GM23338 (cell line): ENCODE results near the gene LRIT2. TPM values are rescaled to one million over a fixed set of nuclear protein-coding genes. Genes with fewer than 3 reads are reported as not detected.
A peak's percentile ranks its signal among the peaks of the same experiment; 100 is the strongest.

Source experiments
- ATAC-seq: fragments of 200-7000 bp; cut with Tn5 transposase; 3 replicates; pipeline ENCODE4 v1.9.1; 2020
- DNase-seq: peaks from one replicate; pipeline ENCODE4 v3.0.0-alpha.2; 2015; ENCODE audit warnings: low spot score
- H2AFZ ChIP-seq: fragments of 200-600 bp; sonication (generic); 2 replicates; pipeline ENCODE4 v1.8.0; 2016; ENCODE audit warnings: antibody characterized with exemption, mild to moderate bottlenecking, moderate library complexity
- H3F3A ChIP-seq: fragments of 200-600 bp; sonication (generic); replicated peaks from 2 replicates; pipeline ENCODE4 v1.8.0; 2017; ENCODE audit warnings: antibody characterized with exemption, mixed run types, low read depth
- H3K27ac ChIP-seq: fragments of 200-600 bp; sonication (generic); 2 replicates; pipeline ENCODE4 v1.6.1; 2016; ENCODE audit warnings: low read depth
- H3K27me3 ChIP-seq: fragments of 200-600 bp; sonication (generic); 2 replicates; pipeline ENCODE4 v1.8.0; 2016; ENCODE audit warnings: mild to moderate bottlenecking, mixed run types, moderate library complexity; ENCODE audit not compliant: insufficient read depth
- H3K36me3 ChIP-seq: fragments of 200-600 bp; sonication (generic); 2 replicates; pipeline ENCODE4 v1.8.0; 2016; ENCODE audit warnings: mild to moderate bottlenecking; ENCODE audit not compliant: insufficient read depth
- H3K4me1 ChIP-seq: fragments of 200-600 bp; sonication (generic); 2 replicates; pipeline ENCODE4 v1.8.0; 2016; ENCODE audit warnings: mild to moderate bottlenecking, moderate library complexity; ENCODE audit not compliant: insufficient read depth
- H3K4me2 ChIP-seq: fragments of 200-600 bp; sonication (generic); 2 replicates; pipeline ENCODE4 v1.7.1; 2017; ENCODE audit warnings: mixed run types
- H3K4me3 ChIP-seq: fragments of 200-600 bp; sonication (generic); 2 replicates; pipeline ENCODE4 v1.6.1; 2016; ENCODE audit warnings: mixed run types
- H3K79me2 ChIP-seq: fragments of 200-600 bp; sonication (generic); replicated peaks from 2 replicates; pipeline ENCODE4 v1.8.0; 2017; ENCODE audit warnings: mild to moderate bottlenecking; ENCODE audit not compliant: insufficient read depth
- H3K9me2 ChIP-seq: fragments of 200-600 bp; sonication (generic); 2 replicates; pipeline ENCODE4 v1.8.0; 2017; ENCODE audit not compliant: insufficient read depth
- H4K20me1 ChIP-seq: fragments of 200-600 bp; sonication (generic); replicated peaks from 2 replicates; pipeline ENCODE4 v1.8.0; 2017; ENCODE audit warnings: mild to moderate bottlenecking; ENCODE audit not compliant: insufficient read depth
- H3K27ac Mint-ChIP-seq: 2 replicates; pipeline ENCODE4 v1.8.0; 2020; ENCODE audit warnings: inconsistent platforms, mild to moderate bottlenecking, moderate library complexity, mixed read lengths
- H3K27me3 Mint-ChIP-seq: 3 replicates; pipeline ENCODE4 v1.8.0; 2022; ENCODE audit warnings: low read depth, mild to moderate bottlenecking, moderate library complexity, mixed read lengths, inconsistent platforms; ENCODE audit not compliant: insufficient read depth, poor library complexity
- H3K36me3 Mint-ChIP-seq: 3 replicates; pipeline ENCODE4 v1.8.0; 2021; ENCODE audit warnings: low read depth, mild to moderate bottlenecking, inconsistent platforms, moderate library complexity, mixed read lengths
- H3K4me1 Mint-ChIP-seq: 3 replicates; pipeline ENCODE4 v1.8.0; 2020; ENCODE audit warnings: mild to moderate bottlenecking, inconsistent platforms, mixed read lengths
- H3K4me3 Mint-ChIP-seq: 3 replicates; pipeline ENCODE4 v1.8.0; 2021; ENCODE audit warnings: moderate library complexity, mild to moderate bottlenecking, inconsistent platforms, mixed read lengths
- H3K9me3 Mint-ChIP-seq: 3 replicates; pipeline ENCODE4 v1.8.0; 2020; ENCODE audit warnings: moderate library complexity, mild to moderate bottlenecking, inconsistent platforms, mixed read lengths
- CREB1 ChIP-seq: fragments of 250-450 bp; sonication (Bioruptor Pico); IDR thresholded peaks from 2 replicates; pipeline ENCODE4 v1.5.0; 2020; ENCODE audit warnings: low read depth, mild to moderate bottlenecking, moderate library complexity
- EZH2phosphoT487 ChIP-seq: fragments of 200-600 bp; sonication (generic); IDR thresholded peaks from one replicate; pipeline ENCODE4 v1.8.1; 2018; ENCODE audit warnings: antibody characterized with exemption; ENCODE audit not compliant: unreplicated experiment
- POLR2AphosphoS5 ChIP-seq: IDR thresholded peaks from 2 replicates; pipeline ENCODE4 v1.6.1; 2016; ENCODE audit warnings: antibody characterized with exemption, low read depth
- STAT1 ChIP-seq: IDR thresholded peaks from one replicate; pipeline ENCODE4 v1.6.1; 2016; ENCODE audit warnings: antibody characterized with exemption; ENCODE audit not compliant: unreplicated experiment
- ZNF331 ChIP-seq: fragments of 250-450 bp; sonication (Bioruptor Pico); IDR thresholded peaks from 2 replicates; pipeline ENCODE4 v1.5.0; 2020; ENCODE audit warnings: low read depth, mild to moderate bottlenecking, moderate library complexity
- ZNF462 ChIP-seq: fragments of 250-450 bp; sonication (Bioruptor Pico); IDR thresholded peaks from 2 replicates; pipeline ENCODE4 v1.5.0; 2020; ENCODE audit warnings: mild to moderate bottlenecking, moderate library complexity
- polyA plus RNA-seq: library from polyadenylated mRNA; unstranded; fragments of >200 nt; fragmentation: Nextera tagmentation; extraction: Ambion mirVana; gene quantifications from 2 replicates; pipeline ENCODE4 v1.2.1, GENCODE V29; 2016
- total RNA-seq: library from RNA; depleted of rRNA; stranded (reverse); fragments of >200 nt; shearing (Covaris generic); gene quantifications from 2 replicates; pipeline ENCODE4 v1.2.3, GENCODE V29; 2014

The LRIT2 gene
- total and polyA plus RNA-seq, 2 experiments from 2014 or later, result not detected

GRCh38 chr10:84244651-84245270, 19.4 kb upstream of the LRIT2 start, which contains the start of gene RGR:
Gene RGR (plus strand): TSS chr10:84245053. CDS start chr10:84245091, 38 bp downstream.
- Histone ChIP-seq H3K27me3 (no peaks in the 10 kb centered on the region), H3K27ac (no peak within 1 kb of the TSS), H2AFZ (no peak within 1 kb of the TSS), H3K36me3 (no peaks in the 10 kb centered on the region), H3F3A (no peaks in the 10 kb centered on the region), H3K4me3 (no peak within 1 kb of the TSS), H4K20me1 (no peaks in the 10 kb centered on the region), H3K4me2 (no peak within 1 kb of the TSS), H3K79me2 (no peaks in the 10 kb centered on the region), H3K9me2 (peaks cover 4% of the 10 kb centered on the region; the same call in 1 of the 2 replicates), H3K4me1 (no peaks in the 10 kb centered on the region)
- TF ChIP-seq ZNF331 (no peak), CREB1 (CRISPR knock-in tag) (no peak), STAT1 (no peak), EZH2phosphoT487 (no peak), ZNF462 (CRISPR knock-in tag) (no peak)
- Mint-ChIP-seq H3K4me3 (no peak within 1 kb of the TSS), H3K27ac (peak within 1 kb of the TSS; percentile 5; the same call in 1 of the 2 replicates), H3K9me3 (no peaks in the 10 kb centered on the region), H3K4me1 (no peaks in the 10 kb centered on the region), H3K36me3 (no peaks in the 10 kb centered on the region), H3K27me3 (peaks cover 7% of the 10 kb centered on the region)
- DNase-seq (no peak), ATAC-seq (no peak)

- Histone ChIP-seq H3K4me3 (no peak overlapping the region), H3K79me2 (no peaks in the 10 kb centered on the region), H3K27ac (no peak overlapping the region), H3K9me2 (peaks cover 4% of the 10 kb centered on the region; the same call in 1 of the 2 replicates), H3K4me2 (no peak overlapping the region), H3K4me1 (no peaks in the 10 kb centered on the region), H2AFZ (no peak overlapping the region), H4K20me1 (no peaks in the 10 kb centered on the region), H3K36me3 (no peaks in the 10 kb centered on the region), H3F3A (no peaks in the 10 kb centered on the region), H3K27me3 (0 out of 2 replicates have a peak, but pooled peaks cover 5% of the 10 kb centered on the region)
- Mint-ChIP-seq H3K36me3 (no peaks in the 10 kb centered on the region), H3K27ac (no peak overlapping the region), H3K27me3 (peaks cover 4% of the 10 kb centered on the region), H3K9me3 (no peaks in the 10 kb centered on the region), H3K4me3 (no peak overlapping the region), H3K4me1 (no peaks in the 10 kb centered on the region)
- TF ChIP-seq POLR2AphosphoS5, result no peak
- DNase-seq, result no peak
- ATAC-seq, result no peak
Observed at GRCh38 chr10:84243759-84244158, 18.4 kb upstream of the LRIT2 start.
